ENCODE data around the gene MTFMT.

- TF ChIP-seq EP300 (IDR thresholded peaks at IDR 0.05; ENCODE audit: low read depth in 2 of 2, low read length in 2 of 2) (no peak), EP300 (CRISPR knock-in tag; IDR thresholded peaks at IDR 0.05; ENCODE audit: borderline replicate concordance) (no peak), CEBPG (CRISPR knock-in tag; IDR thresholded peaks at IDR 0.05) (no peak)
- TF ChIP-seq, protein P1, sequence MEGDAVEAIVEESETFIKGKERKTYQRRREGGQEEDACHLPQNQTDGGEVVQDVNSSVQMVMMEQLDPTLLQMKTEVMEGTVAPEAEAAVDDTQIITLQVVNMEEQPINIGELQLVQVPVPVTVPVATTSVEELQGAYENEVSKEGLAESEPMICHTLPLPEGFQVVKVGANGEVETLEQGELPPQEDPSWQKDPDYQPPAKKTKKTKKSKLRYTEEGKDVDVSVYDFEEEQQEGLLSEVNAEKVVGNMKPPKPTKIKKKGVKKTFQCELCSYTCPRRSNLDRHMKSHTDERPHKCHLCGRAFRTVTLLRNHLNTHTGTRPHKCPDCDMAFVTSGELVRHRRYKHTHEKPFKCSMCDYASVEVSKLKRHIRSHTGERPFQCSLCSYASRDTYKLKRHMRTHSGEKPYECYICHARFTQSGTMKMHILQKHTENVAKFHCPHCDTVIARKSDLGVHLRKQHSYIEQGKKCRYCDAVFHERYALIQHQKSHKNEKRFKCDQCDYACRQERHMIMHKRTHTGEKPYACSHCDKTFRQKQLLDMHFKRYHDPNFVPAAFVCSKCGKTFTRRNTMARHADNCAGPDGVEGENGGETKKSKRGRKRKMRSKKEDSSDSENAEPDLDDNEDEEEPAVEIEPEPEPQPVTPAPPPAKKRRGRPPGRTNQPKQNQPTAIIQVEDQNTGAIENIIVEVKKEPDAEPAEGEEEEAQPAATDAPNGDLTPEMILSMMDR (CRISPR knock-in tag; IDR thresholded peaks at IDR 0.05) = no peak
Measured at GRCh38 chr15:65057549-65057940, 28.1 kb upstream of the MTFMT start.
